Tibial nerve (tissue), 4 donors: ENCODE measurements around the gene PON3. TPM values are rescaled to one million over a fixed set of nuclear protein-coding genes. Genes with fewer than 3 reads are reported as not detected.
"Not testable (repeated sequence)": the region's sequence is repeated elsewhere in the genome, so short reads cannot be mapped to it uniquely, and the experiment has no call there.

ENCODE experiments used
- DNase-seq, 2 donors: peaks; one replicate each; pipeline ENCODE4 v3.0.0-alpha.2; 2019; ENCODE audit warnings: low spot score in 2 of 2
- H3K27ac ChIP-seq, 4 donors: fragments of 200-600 bp; sonication (generic) in 3 of 4; one replicate each; pipeline ENCODE4 v1.5.1; 2017 to 2019; ENCODE audit warnings: mild to moderate bottlenecking in 1 of 4
- H3K27me3 ChIP-seq, 2 donors: fragments of 200-600 bp; sonication (generic) in 1 of 2; one replicate each; pipeline versions ENCODE4 v1.5.1 to v1.6.0; 2017 to 2019
- H3K36me3 ChIP-seq, 3 donors: fragments of 200-600 bp; sonication (generic); one replicate each; pipeline ENCODE4 v1.5.1; 2018 to 2019
- H3K4me1 ChIP-seq, 4 donors: fragments of 200-600 bp; sonication (generic) in 3 of 4; one replicate each; pipeline ENCODE4 v1.5.1; 2017 to 2019
- H3K4me3 ChIP-seq, 4 donors: fragments of 200-600 bp; sonication (generic) in 3 of 4; one replicate each; pipeline ENCODE4 v1.5.1; 2017 to 2019; ENCODE audit warnings: mild to moderate bottlenecking in 1 of 4, moderate library complexity in 1 of 4
- H3K9me3 ChIP-seq, 4 donors: fragments of 200-600 bp; sonication (generic) in 3 of 4; one replicate each; pipeline ENCODE4 v1.5.1; 2017 to 2019
- CTCF ChIP-seq, 5 experiments: fragments of 200-600 bp in 3 of 5; fragments of 450-650 bp in 2 of 5; sonication (generic) in 3 of 5; IDR thresholded peaks; one replicate each; pipeline ENCODE4 v1.5.1; 2016 to 2019; ENCODE audit warnings: antibody characterized with exemption in 5 of 5, mild to moderate bottlenecking in 3 of 5, moderate library complexity in 2 of 5
- EP300 ChIP-seq, 2 donors: sonication (generic); formaldehyde crosslinking; IDR thresholded peaks; one replicate each; pipeline ENCODE4 v1.6.1; 2017; ENCODE audit warnings: antibody characterized with exemption in 2 of 2, mild to moderate bottlenecking in 1 of 2
- POLR2A ChIP-seq, 2 donors: fragments of 450-650 bp; IDR thresholded peaks; one replicate each; pipeline ENCODE4 v1.6.1; 2017; ENCODE audit warnings: antibody characterized with exemption in 2 of 2, mild to moderate bottlenecking in 2 of 2, moderate library complexity in 2 of 2
- WGBS, 2 donors: methylation state at CpG; one replicate each; pipeline ENCODE4 v1.1.5; 2018; 5-methylcytosine and 5-hydroxymethylcytosine counted together
- total RNA-seq, 4 donors: library from RNA; depleted of rRNA; stranded (reverse); fragments of >200 nt; gene quantifications; one replicate each; pipeline ENCODE4 v1.1.0, GENCODE V29; 2016

PON3 gene
- total RNA-seq, 4 donors from 2014 or later: 3.1 to 3.6 (median 3.2) TPM

GRCh38 chr7:95394370-95394769, 1.8 kb downstream of the PON3 start:
- TF ChIP-seq POLR2A (IDR thresholded peaks at IDR 0.05): no peak
- no peak for TF ChIP-seq EP300 (IDR thresholded peaks at IDR 0.05)
- TF ChIP-seq CTCF (IDR thresholded peaks at IDR 0.05): no peak
- Histone ChIP-seq H3K9me3 (no peaks in the 10 kb centered on the region), H3K4me1 (peaks cover 0 to 3% (median 0%) of the 10 kb centered on the region in 4 donors), H3K27me3 (no peaks in the 10 kb centered on the region), H3K27ac (no peak overlapping the region), H3K36me3 (no peaks in the 10 kb centered on the region), H3K4me3 (no peak overlapping the region)
- 93 to 95% methylated on average over 3 of the region's 3 CpGs for WGBS, 2 donors
- no peak for DNase-seq

- WGBS, 2 donors: 71 to 83% methylated on average over 2 of the region's 2 CpGs
- Histone ChIP-seq H3K4me1 (peaks cover 0 to 3% (median 0%) of the 10 kb centered on the region in 4 donors), H3K36me3 (peaks cover 0 to 17% (median 0%) of the 10 kb centered on the region in 3 donors), H3K27me3 (no peaks in the 10 kb centered on the region), H3K4me3 (no peak overlapping the region), H3K9me3 (peaks cover 0 to 10% (median 0%) of the 10 kb centered on the region in 4 donors), H3K27ac (no peak overlapping the region)
- DNase-seq: no peak
- TF ChIP-seq CTCF (IDR thresholded peaks at IDR 0.05): no peak
- no peak for TF ChIP-seq EP300 (IDR thresholded peaks at IDR 0.05)
- no peak for TF ChIP-seq POLR2A (IDR thresholded peaks at IDR 0.05)
Measured at GRCh38 chr7:95391761-95392160, 4.4 kb downstream of the PON3 start.

- Histone ChIP-seq H3K9me3 (peaks cover 0 to 10% (median 0%) of the 10 kb centered on the region in 4 donors), H3K36me3 (peaks cover 0 to 17% (median 0%) of the 10 kb centered on the region in 3 donors), H3K27me3 (no peaks in the 10 kb centered on the region), H3K4me3 (no peak overlapping the region), H3K4me1 (no peaks in the 10 kb centered on the region), H3K27ac (no peak overlapping the region)
- DNase-seq: no peak
- WGBS, 2 donors: 89 to 90% methylated on average over 7 of the region's 7 CpGs
- no peak for TF ChIP-seq CTCF (IDR thresholded peaks at IDR 0.05)
- no peak for TF ChIP-seq EP300 (IDR thresholded peaks at IDR 0.05)
- TF ChIP-seq POLR2A (IDR thresholded peaks at IDR 0.05): no peak
Measured at GRCh38 chr7:95389516-95389915, 6.7 kb downstream of the PON3 start.

- not testable (repeated sequence) for H3K4me1 ChIP-seq, H3K4me3 ChIP-seq, DNase-seq, H3K27ac ChIP-seq, H3K27me3 ChIP-seq
- Histone ChIP-seq H3K9me3 (peaks cover 0 to 25% (median 0%) of the 10 kb centered on the region in 4 donors), H3K36me3 (peaks cover 0 to 30% (median 0%) of the 10 kb centered on the region in 3 donors)
- 96 to 97% methylated on average over 10 of the region's 10 CpGs for WGBS, 2 donors
Measured at GRCh38 chr7:95379457-95379856, 16.7 kb downstream of the PON3 start.

GRCh38 chr7:95376632-95377400, 19.4 kb downstream of the PON3 start:
- H3K27ac ChIP-seq: no peak overlapping the region
- no peak for DNase-seq
- TF ChIP-seq POLR2A (IDR thresholded peaks at IDR 0.05) (no peak), EP300 (IDR thresholded peaks at IDR 0.05) (no peak), CTCF (IDR thresholded peaks at IDR 0.05) (no peak)
- peaks cover 0 to 30% (median 0%) of the 10 kb centered on the region in 3 donors for H3K36me3 ChIP-seq
- H3K4me1 ChIP-seq: no peaks in the 10 kb centered on the region
- no peaks in the 10 kb centered on the region for H3K27me3 ChIP-seq
- H3K4me3 ChIP-seq: no peak overlapping the region
- 80 to 83% methylated on average over 15 to 18 of the region's 18 CpGs for WGBS, 2 donors
- H3K9me3 ChIP-seq: peaks cover 0 to 20% (median 0%) of the 10 kb centered on the region in 4 donors
